Psoas muscle (tissue), 8 donors: ENCODE data around the gene NUFIP1. TPM values are rescaled to one million over a fixed set of nuclear protein-coding genes. Genes with fewer than 3 reads are reported as not detected.
A peak's percentile ranks its signal among the peaks of the same experiment; 100 is the strongest.

ENCODE experiments used
- ATAC-seq, 4 donors: fragments of 200-7000 bp; cut with Tn5 transposase; one replicate each; pipeline ENCODE4 v1.9.1; 2020; ENCODE audit warnings: moderate library complexity in 3 of 4, mild to moderate bottlenecking in 2 of 4
- DNase-seq, 2 donors: peaks; one replicate each; pipeline ENCODE4 v3.0.0-alpha.2; 2020
- H3K27ac ChIP-seq: fragments of 200-600 bp; one replicate; pipeline ENCODE4 v1.8.0; 2022
- H3K27me3 ChIP-seq, 3 donors: fragments of 200-600 bp in 1 of 3; one replicate each; pipeline versions ENCODE4 v1.6.1 to v1.8.0; 2013 to 2022; ENCODE audit warnings: low read length in 2 of 3, mild to moderate bottlenecking in 2 of 3, moderate library complexity in 1 of 3; ENCODE audit not compliant: insufficient read depth in 3 of 3
- H3K36me3 ChIP-seq, 2 donors: fragments of 200-600 bp in 1 of 2; one replicate each; pipeline versions ENCODE4 v1.6.1 to v1.8.0; 2013 to 2022; ENCODE audit warnings: low read depth in 1 of 2, mild to moderate bottlenecking in 1 of 2, moderate library complexity in 1 of 2; ENCODE audit not compliant: insufficient read depth in 1 of 2
- H3K4me1 ChIP-seq: fragments of 200-600 bp; one replicate; pipeline ENCODE4 v1.8.0; 2022
- H3K4me3 ChIP-seq: fragments of 200-600 bp; one replicate; pipeline ENCODE4 v1.8.0; 2022; ENCODE audit warnings: mild to moderate bottlenecking
- H3K9me3 ChIP-seq: fragments of 200-600 bp; one replicate; pipeline ENCODE4 v1.8.0; 2022
- WGBS, 3 donors: extraction: QIAGEN DNeasy Blood & Tissue Kit; methylation state at CpG; one replicate each; pipeline versions ENCODE4 v1.1.6 to v1.1.7; 2013; 5-methylcytosine and 5-hydroxymethylcytosine counted together
- intact Hi-C, 2 donors: fragments of 100-400 bp; cut with DNase I; formaldehyde crosslinking; loops; one replicate each; pipeline versions ENCODE4 v1.11.0 to v1.14.2; 2022
- polyA plus RNA-seq, 3 donors: library from polyadenylated mRNA; stranded (reverse); fragments of 200-250 nt; gene quantifications; one replicate each; pipeline ENCODE4 v1.2.3, GENCODE V29; 2013
- total RNA-seq, 4 donors: library from RNA; stranded (reverse); fragmentation: NEBNext Ultra II Directional in 2 of 4; extraction: Animal tissue kit (Norgen Biotek cat#: 25700) in 2 of 4; gene quantifications; one replicate each; pipeline versions ENCODE4 v1.2.1 to v1.2.4, GENCODE V29; 2021 to 2023
- TF ChIP-seq, protein P1 (sequence below): fragments of 200-600 bp; IDR thresholded peaks from one replicate; pipeline ENCODE4 v1.8.0; 2022; ENCODE audit warnings: antibody characterized with exemption
- donor health status: healthy with polysubstance abuse.
- donor health status: DM: no; HTN: no; CAD: no; lungs with moderate emphysema.
- donor health status: Bipolar disorder and iron deficiency.
- donor health status: healthy.
- donor health status: DM: yes; HTN: yes; CAD: no.
- donor health status: DM: no; HTN: no; CAD: no.
- donor health status: DM: no; HTN: no; CAD: no.
- donor health status: DM: yes; HTN: yes; CAD: no.

Gene NUFIP1
- total and polyA plus RNA-seq, 7 donors: 3.4 to 7.5 (median 6.0) TPM

DNA sequence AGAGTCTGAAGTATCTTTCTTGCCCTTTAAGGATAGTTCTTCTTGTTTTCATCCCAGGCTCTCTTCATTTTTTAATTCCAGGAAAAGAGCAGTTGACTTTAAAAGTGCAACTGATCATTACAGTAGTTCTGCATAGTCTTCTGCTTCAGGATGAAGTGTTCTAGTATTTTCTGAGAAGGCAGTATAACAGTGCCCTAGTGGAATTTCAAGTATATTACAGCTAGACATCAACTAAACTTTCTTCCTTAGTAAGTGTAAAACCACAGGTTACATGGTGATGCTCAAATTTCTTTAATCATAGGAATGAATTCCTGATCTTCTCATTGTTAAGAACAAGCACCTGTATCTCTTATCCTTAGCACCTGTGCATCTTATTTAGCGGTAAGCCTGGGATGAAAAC is 10.9 kb downstream of the NUFIP1 start:
- intact Hi-C loops: loop anchor here in 1 of 2 donors (10.0 kb wide), 1 partner anchor 1074 kb away; no protein-coding TSS in a partner anchor

DNA sequence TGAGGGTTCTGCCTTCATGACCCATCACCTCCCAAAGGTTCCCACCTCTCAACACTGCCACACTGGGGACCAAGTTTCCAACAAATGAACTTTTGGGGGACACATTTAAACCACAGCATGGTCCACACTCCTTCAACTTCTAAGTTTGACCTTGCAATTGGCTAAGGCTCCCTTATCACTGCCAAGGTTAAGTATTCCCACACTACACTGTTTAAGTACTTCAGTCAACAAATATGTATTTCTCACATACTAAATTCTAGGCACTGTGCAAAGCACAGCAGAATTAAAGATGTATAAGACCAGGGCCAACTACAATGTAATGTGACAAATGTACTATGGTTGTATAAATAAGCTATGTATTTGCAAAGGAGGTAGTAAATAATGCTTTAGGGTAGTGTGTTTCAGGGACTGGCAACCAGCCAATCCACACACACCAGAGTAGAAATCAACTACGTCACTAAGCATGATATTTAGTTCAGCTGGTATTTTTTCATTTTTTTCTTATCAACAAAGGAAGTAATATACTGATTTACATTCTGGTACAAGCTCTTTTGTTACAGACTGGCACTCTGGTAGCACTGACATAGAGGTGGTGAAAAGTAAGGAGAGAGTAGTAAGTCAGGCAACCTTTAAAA is 12.2 kb downstream of the NUFIP1 start:
- TF ChIP-seq, protein P1, sequence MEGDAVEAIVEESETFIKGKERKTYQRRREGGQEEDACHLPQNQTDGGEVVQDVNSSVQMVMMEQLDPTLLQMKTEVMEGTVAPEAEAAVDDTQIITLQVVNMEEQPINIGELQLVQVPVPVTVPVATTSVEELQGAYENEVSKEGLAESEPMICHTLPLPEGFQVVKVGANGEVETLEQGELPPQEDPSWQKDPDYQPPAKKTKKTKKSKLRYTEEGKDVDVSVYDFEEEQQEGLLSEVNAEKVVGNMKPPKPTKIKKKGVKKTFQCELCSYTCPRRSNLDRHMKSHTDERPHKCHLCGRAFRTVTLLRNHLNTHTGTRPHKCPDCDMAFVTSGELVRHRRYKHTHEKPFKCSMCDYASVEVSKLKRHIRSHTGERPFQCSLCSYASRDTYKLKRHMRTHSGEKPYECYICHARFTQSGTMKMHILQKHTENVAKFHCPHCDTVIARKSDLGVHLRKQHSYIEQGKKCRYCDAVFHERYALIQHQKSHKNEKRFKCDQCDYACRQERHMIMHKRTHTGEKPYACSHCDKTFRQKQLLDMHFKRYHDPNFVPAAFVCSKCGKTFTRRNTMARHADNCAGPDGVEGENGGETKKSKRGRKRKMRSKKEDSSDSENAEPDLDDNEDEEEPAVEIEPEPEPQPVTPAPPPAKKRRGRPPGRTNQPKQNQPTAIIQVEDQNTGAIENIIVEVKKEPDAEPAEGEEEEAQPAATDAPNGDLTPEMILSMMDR: no peak
- no peak overlapping the region for H3K4me3 ChIP-seq
- no peaks in the 10 kb centered on the region for H3K27me3 ChIP-seq
- no peak for DNase-seq
- 49 to 81% (median 70%) methylated on average over 1 of the region's 1 CpG for WGBS, 3 donors
- ATAC-seq: no peak
- peaks cover 10% of the 10 kb centered on the region for H3K4me1 ChIP-seq
- intact Hi-C loops: loop anchor here in 1 of 2 donors (10.0 kb wide), 1 partner anchor 1072 kb away; no protein-coding TSS in a partner anchor
- H3K36me3 ChIP-seq: peaks cover 7 to 71% of the 10 kb centered on the region in 2 donors
- no peaks in the 10 kb centered on the region for H3K9me3 ChIP-seq
- H3K27ac ChIP-seq: no peak overlapping the region

More for the DNA sequence above, 10.9 kb downstream of the NUFIP1 start:
- ATAC-seq (no peak), DNase-seq (no peak)
- no peaks in the 10 kb centered on the region for H3K9me3 ChIP-seq
- no peaks in the 10 kb centered on the region for H3K27me3 ChIP-seq
- no peak overlapping the region for H3K4me3 ChIP-seq
- no peak overlapping the region for H3K27ac ChIP-seq
- peaks cover 5% of the 10 kb centered on the region for H3K4me1 ChIP-seq
- WGBS, 3 donors: 96 to 100% (median 97%) methylated on average over 1 of the region's 1 CpG
- H3K36me3 ChIP-seq: peaks cover 7 to 71% of the 10 kb centered on the region in 2 donors
- TF ChIP-seq, protein P1: no peak

DNA sequence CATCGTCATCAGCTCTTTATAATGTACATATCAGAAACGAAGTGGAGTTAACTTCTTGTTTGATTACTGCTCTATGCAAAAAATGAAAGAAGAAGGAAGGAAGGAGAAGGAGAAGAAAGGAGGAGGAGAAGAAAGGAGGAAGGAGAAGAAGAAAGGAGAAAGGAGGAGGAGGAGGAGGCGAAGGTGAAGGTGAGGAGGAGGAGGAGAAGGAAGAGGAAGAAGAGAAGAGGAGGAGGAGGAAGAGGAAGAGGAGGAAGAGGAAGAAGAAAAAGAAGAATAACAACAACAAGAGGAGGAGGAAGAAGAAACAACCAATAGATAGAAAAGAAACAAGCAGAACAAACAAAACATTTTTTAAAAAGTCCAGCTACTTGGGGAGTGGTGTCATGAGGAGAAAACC is 13.1 kb downstream of the NUFIP1 start:
- Histone ChIP-seq H3K4me1 (peaks cover 19% of the 10 kb centered on the region), H3K4me3 (no peak overlapping the region), H3K27ac (no peak overlapping the region), H3K36me3 (peaks cover 7 to 64% of the 10 kb centered on the region in 2 donors), H3K27me3 (no peaks in the 10 kb centered on the region), H3K9me3 (no peaks in the 10 kb centered on the region)
- ATAC-seq (no peak), DNase-seq (no peak)
- TF ChIP-seq, protein P1: no peak
- intact Hi-C loops: loop anchor here in 1 of 2 donors (10.0 kb wide), 1 partner anchor 1071 kb away; no protein-coding TSS in a partner anchor
- WGBS, 3 donors: 81 to 86% (median 82%) methylated on average over 3 of the region's 3 CpGs

DNA sequence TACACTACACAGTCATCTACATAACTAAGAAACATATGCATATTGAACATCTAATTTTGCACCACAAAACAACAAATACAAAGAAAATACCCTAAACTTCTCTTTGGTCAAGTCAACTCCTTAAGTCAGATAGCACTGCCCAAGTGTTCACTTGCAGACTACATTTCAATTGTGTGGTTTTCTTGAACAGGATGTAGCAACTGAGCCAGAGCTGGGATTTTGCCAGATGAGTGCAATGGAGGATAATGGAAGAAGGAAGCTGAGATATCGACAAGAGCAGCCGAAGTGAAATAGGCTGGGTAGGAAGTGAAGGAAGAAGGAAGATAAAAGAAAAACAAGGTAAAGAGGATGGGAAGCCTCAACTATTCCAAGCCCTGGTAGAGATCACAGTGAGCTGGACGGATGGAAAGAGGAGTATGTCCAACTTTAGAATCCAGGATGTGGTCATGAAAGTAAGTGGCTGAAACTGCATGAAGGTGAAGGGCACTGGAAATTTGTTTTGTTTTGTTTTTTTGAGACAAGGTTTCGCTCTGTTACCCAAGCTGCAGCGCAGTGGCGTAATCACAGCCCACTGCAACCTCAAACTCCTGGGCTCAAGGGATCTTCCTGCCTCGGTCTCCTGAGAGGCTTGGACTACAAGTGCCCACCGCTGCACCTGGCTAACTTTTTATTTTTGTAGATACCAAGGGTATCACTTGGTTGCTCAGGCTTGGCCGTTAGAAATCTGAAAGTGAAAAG is 15.0 kb downstream of the NUFIP1 start:
- WGBS, 3 donors: 71 to 80% (median 76%) methylated on average over 9 of the region's 9 CpGs
- H3K27ac ChIP-seq: peak overlapping the region; percentile 25
- intact Hi-C loops: loop anchor here in 1 of 2 donors (10.0 kb wide), 1 partner anchor 1069 kb away; no protein-coding TSS in a partner anchor
- DNase-seq: no peak
- peaks cover 30% of the 10 kb centered on the region for H3K4me1 ChIP-seq
- H3K4me3 ChIP-seq: no peak overlapping the region
- H3K27me3 ChIP-seq: no peaks in the 10 kb centered on the region
- H3K9me3 ChIP-seq: no peaks in the 10 kb centered on the region
- ATAC-seq: no peak
- TF ChIP-seq, protein P1: no peak
- peaks cover 5 to 44% of the 10 kb centered on the region in 2 donors for H3K36me3 ChIP-seq
